ENCODE data around the gene DCC. TPM values are rescaled to one million over a fixed set of nuclear protein-coding genes. Genes with fewer than 3 reads are reported as not detected.

Gene DCC
- total RNA-seq, 1 donor from 2014 or later = 5.6 TPM

DNA sequence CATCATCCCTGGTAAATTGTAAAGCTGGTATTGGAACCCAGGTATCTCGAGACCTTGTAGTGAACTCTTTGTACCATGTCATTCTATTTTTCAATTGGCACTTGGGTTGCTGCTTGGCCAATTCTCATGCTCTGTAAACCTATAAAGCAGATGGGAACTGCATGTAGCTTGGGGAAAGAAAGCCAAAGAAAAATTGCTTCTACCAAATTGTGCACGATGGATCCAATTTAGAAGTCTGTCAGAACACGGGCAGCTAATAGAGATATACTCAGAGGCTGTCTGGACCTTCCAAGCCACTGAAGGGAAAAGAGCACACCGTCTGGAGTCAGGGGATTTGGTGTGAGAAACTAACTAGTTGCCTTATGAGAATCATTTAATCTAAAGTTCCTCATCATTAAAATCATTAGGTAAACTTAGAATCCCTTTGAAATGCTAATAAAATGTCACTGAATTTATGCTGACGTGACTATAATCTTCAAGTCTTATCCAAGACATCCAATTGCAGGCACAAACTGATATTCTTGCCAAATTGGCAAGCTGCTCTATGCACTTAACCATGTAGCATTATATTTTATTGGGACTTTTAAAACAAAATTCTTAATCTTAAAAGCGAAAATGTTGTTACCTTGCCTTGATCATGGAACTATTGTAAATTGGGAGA is 206.8 kb downstream of the DCC start:
- H3K4me1 Mint-ChIP-seq (ENCODE audit: low read depth, unreplicated experiment) = no peaks in the 10 kb centered on the region
- peaks cover 3% of the 10 kb centered on the region for H3K27me3 Mint-ChIP-seq (ENCODE audit: unreplicated experiment)
- H3K36me3 Mint-ChIP-seq (ENCODE audit: unreplicated experiment) = no peaks in the 10 kb centered on the region
- H3K9me3 Mint-ChIP-seq (ENCODE audit: unreplicated experiment) = no peaks in the 10 kb centered on the region
- no peak overlapping the region for H3K4me3 Mint-ChIP-seq (ENCODE audit: unreplicated experiment)
- TF ChIP-seq, protein P1, sequence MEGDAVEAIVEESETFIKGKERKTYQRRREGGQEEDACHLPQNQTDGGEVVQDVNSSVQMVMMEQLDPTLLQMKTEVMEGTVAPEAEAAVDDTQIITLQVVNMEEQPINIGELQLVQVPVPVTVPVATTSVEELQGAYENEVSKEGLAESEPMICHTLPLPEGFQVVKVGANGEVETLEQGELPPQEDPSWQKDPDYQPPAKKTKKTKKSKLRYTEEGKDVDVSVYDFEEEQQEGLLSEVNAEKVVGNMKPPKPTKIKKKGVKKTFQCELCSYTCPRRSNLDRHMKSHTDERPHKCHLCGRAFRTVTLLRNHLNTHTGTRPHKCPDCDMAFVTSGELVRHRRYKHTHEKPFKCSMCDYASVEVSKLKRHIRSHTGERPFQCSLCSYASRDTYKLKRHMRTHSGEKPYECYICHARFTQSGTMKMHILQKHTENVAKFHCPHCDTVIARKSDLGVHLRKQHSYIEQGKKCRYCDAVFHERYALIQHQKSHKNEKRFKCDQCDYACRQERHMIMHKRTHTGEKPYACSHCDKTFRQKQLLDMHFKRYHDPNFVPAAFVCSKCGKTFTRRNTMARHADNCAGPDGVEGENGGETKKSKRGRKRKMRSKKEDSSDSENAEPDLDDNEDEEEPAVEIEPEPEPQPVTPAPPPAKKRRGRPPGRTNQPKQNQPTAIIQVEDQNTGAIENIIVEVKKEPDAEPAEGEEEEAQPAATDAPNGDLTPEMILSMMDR (IDR thresholded peaks at IDR 0.05; ENCODE audit: partially characterized antibody, unreplicated experiment) = no peak
- H3K27ac Mint-ChIP-seq (ENCODE audit: unreplicated experiment) = no peak overlapping the region
- DNase-seq = no peak

DNA sequence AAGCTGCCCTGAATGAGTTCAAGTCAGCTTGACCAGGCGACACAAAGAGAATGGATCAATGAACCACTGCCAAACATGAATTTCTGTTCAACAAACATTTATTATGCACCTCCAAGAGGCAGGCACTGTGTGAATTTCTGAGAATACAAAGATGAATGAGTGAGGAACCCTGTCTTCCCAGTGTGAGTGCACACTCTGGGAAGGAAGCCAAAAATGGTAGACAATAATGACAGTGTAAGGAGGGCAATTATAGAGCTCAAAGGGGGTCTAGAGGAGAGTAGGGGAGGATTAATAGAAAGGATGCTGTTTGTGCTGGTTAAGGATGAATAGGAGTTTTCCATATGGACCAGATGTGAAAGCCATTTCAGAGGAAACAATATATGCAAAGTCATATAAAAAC is 213.4 kb downstream of the DCC start:
- H3K4me1 Mint-ChIP-seq (ENCODE audit: low read depth, unreplicated experiment) = no peaks in the 10 kb centered on the region
- TF ChIP-seq, protein P1 (IDR thresholded peaks at IDR 0.05; ENCODE audit: partially characterized antibody, unreplicated experiment) = no peak
- peaks cover 1% of the 10 kb centered on the region for H3K27me3 Mint-ChIP-seq (ENCODE audit: unreplicated experiment)
- no peak overlapping the region for H3K27ac Mint-ChIP-seq (ENCODE audit: unreplicated experiment)
- no peak for DNase-seq
- no peaks in the 10 kb centered on the region for H3K36me3 Mint-ChIP-seq (ENCODE audit: unreplicated experiment)
- no peak overlapping the region for H3K4me3 Mint-ChIP-seq (ENCODE audit: unreplicated experiment)
- H3K9me3 Mint-ChIP-seq (ENCODE audit: unreplicated experiment) = no peaks in the 10 kb centered on the region

DNA sequence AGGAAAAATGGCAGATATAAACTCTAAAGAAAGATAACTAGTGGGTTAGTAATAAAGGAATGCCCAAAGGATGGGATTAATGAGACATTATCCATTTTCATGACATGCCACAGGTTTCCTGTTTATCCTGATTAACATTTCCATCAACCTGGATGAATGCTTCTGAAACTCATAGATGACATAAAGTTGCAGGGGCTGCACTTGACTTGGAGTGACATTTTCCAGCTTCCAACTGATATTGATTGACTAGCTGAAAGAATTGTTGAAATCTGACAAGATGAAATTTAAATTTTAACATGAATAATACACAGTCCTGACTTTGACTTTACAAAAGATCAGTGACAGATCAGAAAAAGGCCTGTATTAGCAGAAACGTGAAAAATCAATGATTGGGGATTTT is 214.2 kb downstream of the DCC start:
- TF ChIP-seq, protein P1 (IDR thresholded peaks at IDR 0.05; ENCODE audit: partially characterized antibody, unreplicated experiment) = no peak
- no peaks in the 10 kb centered on the region for H3K9me3 Mint-ChIP-seq (ENCODE audit: unreplicated experiment)
- H3K4me1 Mint-ChIP-seq (ENCODE audit: low read depth, unreplicated experiment) = no peaks in the 10 kb centered on the region
- DNase-seq = no peak
- H3K4me3 Mint-ChIP-seq (ENCODE audit: unreplicated experiment) = no peak overlapping the region
- no peaks in the 10 kb centered on the region for H3K36me3 Mint-ChIP-seq (ENCODE audit: unreplicated experiment)
- H3K27me3 Mint-ChIP-seq (ENCODE audit: unreplicated experiment) = peaks cover 1% of the 10 kb centered on the region
- no peak overlapping the region for H3K27ac Mint-ChIP-seq (ENCODE audit: unreplicated experiment)

DNA sequence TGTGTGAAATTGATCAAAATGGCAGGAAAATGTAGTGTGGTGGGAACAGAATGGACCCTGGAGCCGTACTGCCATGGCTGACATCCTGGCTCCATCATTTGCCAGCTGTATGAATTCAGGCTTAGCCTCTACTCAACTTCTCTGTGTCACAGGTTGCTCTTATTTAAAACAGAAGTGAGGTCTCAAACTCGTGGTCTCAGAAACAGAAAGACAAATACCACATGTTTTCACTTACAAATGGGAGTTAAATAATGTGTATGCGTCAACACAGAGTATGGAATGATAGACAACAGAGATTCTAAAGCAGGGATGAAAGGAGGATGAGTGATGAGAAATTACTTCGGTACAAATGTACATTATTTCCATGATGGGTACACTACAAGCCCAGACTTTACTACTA is 227.4 kb downstream of the DCC start:
- peaks cover 2% of the 10 kb centered on the region for H3K27me3 Mint-ChIP-seq (ENCODE audit: unreplicated experiment)
- H3K36me3 Mint-ChIP-seq (ENCODE audit: unreplicated experiment) = no peaks in the 10 kb centered on the region
- no peak overlapping the region for H3K4me3 Mint-ChIP-seq (ENCODE audit: unreplicated experiment)
- no peak for DNase-seq
- no peak overlapping the region for H3K27ac Mint-ChIP-seq (ENCODE audit: unreplicated experiment)
- H3K4me1 Mint-ChIP-seq (ENCODE audit: low read depth, unreplicated experiment) = peaks cover 4% of the 10 kb centered on the region
- TF ChIP-seq, protein P1 (IDR thresholded peaks at IDR 0.05; ENCODE audit: partially characterized antibody, unreplicated experiment) = no peak
- H3K9me3 Mint-ChIP-seq (ENCODE audit: unreplicated experiment) = peaks cover 2% of the 10 kb centered on the region

DNA sequence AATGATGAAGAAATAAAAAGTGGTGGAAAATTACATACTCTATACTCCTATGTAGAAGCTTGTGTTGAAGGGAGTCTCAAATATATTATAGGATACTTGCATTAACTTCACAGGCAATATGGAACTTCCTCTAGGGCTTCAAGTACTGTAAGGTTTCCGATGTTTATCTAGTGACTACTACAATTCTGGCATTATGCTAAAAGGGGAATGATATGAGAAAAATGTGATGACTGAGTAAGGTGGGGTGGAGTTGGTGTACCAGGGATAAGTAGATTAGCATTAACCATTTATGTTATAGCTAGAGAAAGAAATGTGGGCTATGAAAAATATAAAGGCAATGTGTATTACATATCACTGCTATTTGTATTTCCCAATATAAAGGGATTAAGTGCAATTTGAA is 229.5 kb downstream of the DCC start:
- H3K4me3 Mint-ChIP-seq (ENCODE audit: unreplicated experiment) = no peak overlapping the region
- peaks cover 2% of the 10 kb centered on the region for H3K27me3 Mint-ChIP-seq (ENCODE audit: unreplicated experiment)
- H3K27ac Mint-ChIP-seq (ENCODE audit: unreplicated experiment) = no peak overlapping the region
- TF ChIP-seq, protein P1 (IDR thresholded peaks at IDR 0.05; ENCODE audit: partially characterized antibody, unreplicated experiment) = no peak
- peaks cover 6% of the 10 kb centered on the region for H3K4me1 Mint-ChIP-seq (ENCODE audit: low read depth, unreplicated experiment)
- H3K9me3 Mint-ChIP-seq (ENCODE audit: unreplicated experiment) = peaks cover 2% of the 10 kb centered on the region
- no peak for DNase-seq
- no peaks in the 10 kb centered on the region for H3K36me3 Mint-ChIP-seq (ENCODE audit: unreplicated experiment)
